Measurements from ENCODE around the gene APOM.

GRCh38 chr6:31677955-31678354 is 22.3 kb downstream of the APOM start:
- no peak for TF ChIP-seq BACH2 (CRISPR knock-in tag; IDR thresholded peaks at IDR 0.05; ENCODE audit: borderline replicate concordance)
- TF ChIP-seq ARNTL (CRISPR knock-in tag; IDR thresholded peaks at IDR 0.05; ENCODE audit: borderline replicate concordance, low read depth), result no peak
- no peak for TF ChIP-seq TSHZ2 (CRISPR knock-in tag; IDR thresholded peaks at IDR 0.05)
- TF ChIP-seq SNAI2 (CRISPR knock-in tag; IDR thresholded peaks at IDR 0.05), result no peak
- no peak for TF ChIP-seq ZFP30 (CRISPR knock-in tag; IDR thresholded peaks at IDR 0.05)
- TF ChIP-seq ZFP3 (CRISPR knock-in tag; IDR thresholded peaks at IDR 0.05), result no peak
- TF ChIP-seq RARB (CRISPR knock-in tag; IDR thresholded peaks at IDR 0.05), result no peak
- no peak for TF ChIP-seq CREB5 (CRISPR knock-in tag; IDR thresholded peaks at IDR 0.05; ENCODE audit: low read depth)
- TF ChIP-seq TOX (CRISPR knock-in tag; IDR thresholded peaks at IDR 0.05; ENCODE audit: borderline replicate concordance), result no peak
- TF ChIP-seq POU6F1 (CRISPR knock-in tag; IDR thresholded peaks at IDR 0.05; ENCODE audit: borderline replicate concordance, low read depth), result no peak
- TF ChIP-seq PATZ1 (CRISPR knock-in tag; IDR thresholded peaks at IDR 0.05; ENCODE audit: borderline replicate concordance), result no peak
- TF ChIP-seq ZNF70 (CRISPR knock-in tag; IDR thresholded peaks at IDR 0.05), result no peak
- TF ChIP-seq GLIS3 (CRISPR knock-in tag; IDR thresholded peaks at IDR 0.05), result no peak
- TF ChIP-seq ISL1 (CRISPR knock-in tag; IDR thresholded peaks at IDR 0.05), result no peak

Measured in SK-N-SH treated with all-trans-retinoic acid at 6 μM for 48 hours (cell line).